Superior temporal gyrus (tissue), 1 donor: ENCODE measurements around the gene COX4I1.
"Not testable (repeated sequence)": the region's sequence is repeated elsewhere in the genome, so short reads cannot be mapped to it uniquely, and the experiment has no call there.

Experiments used
- DNase-seq: peaks from one replicate; pipeline ENCODE4 v3.0.0-alpha.2; 2016; ENCODE audit errors: extremely low spot score

Gene COX4I1

DNA sequence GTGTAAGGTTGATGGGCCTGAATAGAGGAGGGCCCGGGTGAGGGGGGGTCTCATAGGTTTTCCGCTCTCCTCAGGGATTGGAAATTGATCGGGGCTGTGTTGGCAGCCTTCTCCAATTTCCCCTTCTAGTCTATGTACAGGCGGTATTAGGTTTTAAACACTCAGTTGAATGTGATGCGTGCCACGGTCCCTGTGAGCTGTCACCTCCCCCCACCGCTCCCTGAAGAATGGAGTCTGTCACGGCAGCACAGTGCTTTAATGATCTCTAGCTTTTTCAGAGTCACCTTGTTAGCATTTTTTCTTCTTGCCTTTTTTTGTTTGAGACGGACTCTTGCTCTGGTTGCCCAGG lies 800 bp downstream of the COX4I1 start:
- DNase-seq = no peak

DNA sequence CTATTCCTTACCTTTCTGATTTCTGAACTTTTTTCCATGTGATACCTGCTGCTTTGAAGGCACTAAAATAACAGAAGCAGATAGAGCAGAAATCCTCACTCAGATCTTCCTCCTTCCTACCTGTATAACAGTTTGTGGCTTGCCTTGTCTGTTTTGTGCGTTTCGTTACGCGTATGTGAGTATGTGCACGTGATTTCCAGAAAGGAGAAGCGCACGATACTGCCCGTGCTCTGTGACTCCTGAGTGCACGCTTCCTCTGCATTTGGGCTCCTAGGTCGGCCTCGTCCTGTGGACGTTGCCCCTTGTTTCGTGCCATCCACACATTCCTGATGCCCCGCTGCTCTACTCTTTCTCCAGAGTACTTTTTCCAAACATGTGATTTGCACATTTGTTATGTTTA lies 4.1 kb downstream of the COX4I1 start:
- DNase-seq = no peak

DNA sequence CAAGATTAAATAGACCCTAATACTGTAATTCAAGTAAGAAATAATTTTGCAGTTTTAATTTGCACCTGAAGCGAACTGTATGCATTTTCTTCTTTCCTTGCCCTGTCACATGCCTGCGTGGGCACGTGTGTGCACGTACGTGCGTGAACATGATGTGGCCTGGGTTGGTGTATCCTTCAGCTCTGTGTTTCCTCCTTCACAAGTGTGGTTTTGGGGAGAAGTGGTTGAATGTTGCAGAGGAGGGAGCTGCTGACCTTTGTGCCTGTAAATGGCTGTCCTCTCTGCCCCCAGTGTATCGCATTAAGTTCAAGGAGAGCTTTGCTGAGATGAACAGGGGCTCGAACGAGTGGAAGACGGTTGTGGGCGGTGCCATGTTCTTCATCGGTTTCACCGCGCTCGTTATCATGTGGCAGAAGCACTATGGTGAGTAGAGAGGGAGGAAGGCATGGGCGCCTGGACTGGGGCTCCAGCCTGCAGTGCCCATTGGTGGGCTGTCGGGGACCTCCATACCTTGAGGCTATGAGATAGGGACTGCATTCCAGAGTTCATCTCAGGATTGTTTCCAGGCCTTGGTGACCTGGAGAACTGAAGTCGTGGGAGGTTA lies 6.0 kb downstream of the COX4I1 start:
- no peak for DNase-seq

- no peak for DNase-seq
These were observed 7.0 kb downstream of the COX4I1 start for GRCh38 chr16:85806539-85806938.

- DNase-seq = not testable (repeated sequence)
These were observed 7.8 kb downstream of the COX4I1 start for GRCh38 chr16:85807340-85807739.

DNA sequence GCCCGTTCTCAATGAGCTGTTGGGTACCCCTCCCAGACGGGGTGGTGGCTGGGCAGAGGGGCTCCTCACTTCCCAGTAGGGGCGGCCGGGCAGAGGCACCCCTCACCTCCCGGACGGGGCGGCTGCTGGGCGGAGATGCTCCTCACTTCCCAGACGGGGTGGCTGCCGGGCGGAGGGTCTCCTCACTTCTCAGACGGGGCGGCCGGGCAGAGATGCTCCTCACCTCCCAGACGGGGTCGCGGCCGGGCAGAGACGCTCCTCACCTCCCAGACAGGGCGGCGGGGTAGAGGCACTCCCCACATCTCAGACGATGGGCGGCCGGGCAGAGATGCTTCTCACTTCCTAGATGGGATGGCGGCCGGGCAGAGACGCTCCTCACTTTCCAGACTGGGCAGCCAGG lies 8.6 kb downstream of the COX4I1 start:
- not testable (repeated sequence) for DNase-seq

GRCh38 chr16:85808926-85809325 lies 9.4 kb downstream of the COX4I1 start:
- DNase-seq = no peak

GRCh38 chr16:85809645-85810044 lies 10.2 kb downstream of the COX4I1 start:
- no peak for DNase-seq

GRCh38 chr16:85810097-85810741 lies 10.7 kb downstream of the COX4I1 start:
- no peak for DNase-seq

- no peak for DNase-seq
These were observed 11.2 kb downstream of the COX4I1 start for GRCh38 chr16:85810742-85811115.

DNA sequence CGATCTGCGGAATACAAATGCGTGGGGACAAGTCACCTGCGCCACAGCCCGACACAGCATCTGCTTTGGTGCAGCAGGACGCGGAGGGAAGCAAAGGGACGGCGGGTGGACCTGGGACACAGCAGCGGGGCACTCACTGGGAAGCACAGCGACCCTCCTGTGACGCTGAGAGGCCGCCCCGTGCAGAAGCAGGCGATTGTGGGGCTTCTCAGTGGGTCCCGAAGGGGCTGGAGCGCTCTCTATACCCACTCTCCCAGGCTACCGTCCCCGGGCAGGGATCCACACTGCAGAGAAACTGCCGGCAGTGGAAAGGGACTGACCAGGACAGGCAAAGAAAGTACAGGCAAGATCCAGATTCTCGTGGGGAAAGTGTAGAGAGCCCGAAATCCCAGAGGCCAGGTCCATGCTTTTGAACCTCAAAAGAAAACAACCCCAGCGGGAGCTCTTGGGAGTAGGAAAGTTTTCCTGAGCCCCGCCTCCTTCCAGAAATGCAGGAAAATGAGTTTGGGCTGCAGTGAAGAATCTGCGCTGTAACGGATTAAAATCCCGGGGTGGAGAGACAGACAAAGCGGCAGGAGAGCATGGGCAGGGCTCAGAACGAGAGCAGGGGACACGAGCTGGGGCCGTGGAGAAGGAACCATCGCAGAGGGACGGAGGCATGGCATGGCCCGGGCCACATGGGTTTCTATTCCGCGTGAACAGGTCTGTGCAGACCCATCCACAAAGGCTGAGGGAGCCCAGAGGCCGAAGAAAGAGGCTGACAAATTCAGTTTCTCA lies 12.7 kb downstream of the COX4I1 start:
- no peak for DNase-seq

GRCh38 chr16:85812811-85813700 lies 13.6 kb downstream of the COX4I1 start:
- DNase-seq = no peak

GRCh38 chr16:85816159-85816558 lies 16.7 kb downstream of the COX4I1 start:
- DNase-seq = no peak

- DNase-seq = not testable (repeated sequence)
These were observed 17.7 kb downstream of the COX4I1 start for GRCh38 chr16:85817195-85817594.

- DNase-seq = peak; percentile 78
These were observed 19.8 kb downstream of the COX4I1 start for GRCh38 chr16:85819245-85819644.

DNA sequence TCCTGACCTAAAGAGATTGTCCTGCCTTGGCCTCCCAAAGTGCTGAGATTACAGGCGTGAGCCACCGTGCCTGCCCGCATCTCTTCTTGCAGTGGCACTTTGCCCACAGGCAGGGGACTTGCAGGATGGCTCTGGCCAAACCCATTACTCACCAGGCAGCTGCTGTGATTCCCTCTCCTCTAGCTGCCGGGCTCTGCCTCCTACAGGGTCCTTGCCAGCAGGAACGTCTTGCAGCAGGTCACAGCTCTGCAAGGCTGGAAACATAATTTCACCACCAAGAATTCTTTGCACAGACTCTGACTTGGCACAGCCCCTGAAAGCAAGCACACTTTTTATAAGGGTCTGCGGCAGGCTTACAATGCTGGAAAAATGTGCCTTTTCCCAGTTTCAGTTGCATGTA lies 20.3 kb downstream of the COX4I1 start:
- no peak for DNase-seq

- no peak for DNase-seq
These were observed 21.3 kb downstream of the COX4I1 start for GRCh38 chr16:85820604-85821372.

- peak; percentile 79 for DNase-seq
These were observed 22.1 kb downstream of the COX4I1 start for GRCh38 chr16:85821390-85822135.

- DNase-seq = no peak
These were observed 22.6 kb downstream of the COX4I1 start for GRCh38 chr16:85822145-85822544.

DNA sequence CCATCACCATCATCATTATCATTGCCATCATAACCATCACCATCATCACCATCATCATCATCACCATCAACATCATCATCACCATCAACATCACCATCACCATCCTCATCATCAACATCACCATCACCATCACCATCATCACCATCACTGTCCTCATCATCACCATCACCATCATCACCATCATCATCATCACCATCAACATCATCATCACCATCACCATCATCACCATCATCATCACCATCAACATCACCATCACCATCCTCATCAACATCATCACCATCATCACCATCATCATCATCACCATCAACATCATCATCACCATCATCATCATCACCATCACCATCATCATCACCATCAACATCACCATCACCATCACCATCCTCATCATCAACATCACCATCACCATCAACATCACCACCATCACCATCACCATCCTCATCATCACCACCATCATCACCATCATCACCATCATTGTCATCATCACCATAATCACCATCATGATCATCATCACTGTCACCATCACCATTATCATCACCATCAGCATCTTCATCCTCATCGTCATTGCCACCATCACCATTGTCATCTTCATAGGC lies 23.9 kb downstream of the COX4I1 start:
- DNase-seq = no peak
